GM18909 (cell line): ENCODE data around the gene SMAGP.
A peak's percentile ranks its signal among the peaks of the same experiment; 100 is the strongest.
"Not testable (repeated sequence)": the region's sequence is repeated elsewhere in the genome, so short reads cannot be mapped to it uniquely, and the experiment has no call there.

Experiments used
- ATAC-seq: cut with Tn5 transposase; IDR thresholded peaks from one replicate; pipeline ENCODE4 v1.9.1; 2021; ENCODE audit warnings: mild to moderate bottlenecking; ENCODE audit not compliant: unreplicated experiment, poor library complexity

The SMAGP gene

GRCh38 chr12:51270067-51270950 lies at the start of gene SMAGP:
TSS of gene SMAGP (minus strand) at chr12:51270415. CDS start at chr12:51269278, 1,137 bp downstream.
- ATAC-seq: peak; percentile 60

- ATAC-seq: peak; percentile 46
Observed at GRCh38 chr12:51318846-51319599, 48.8 kb upstream of the SMAGP start.

- not testable (repeated sequence) for ATAC-seq
Observed at GRCh38 chr12:51318057-51318806, 48.0 kb upstream of the SMAGP start.

- ATAC-seq: no peak
Observed at GRCh38 chr12:51311389-51311788, 41.2 kb upstream of the SMAGP start.

GRCh38 chr12:51307655-51308593 lies 37.7 kb upstream of the SMAGP start:
- no peak for ATAC-seq

- no peak for ATAC-seq
Observed at GRCh38 chr12:51306507-51306906, 36.3 kb upstream of the SMAGP start.

- ATAC-seq: not testable (repeated sequence)
Observed at GRCh38 chr12:51300768-51301167, 30.6 kb upstream of the SMAGP start.

- no peak for ATAC-seq
Observed at GRCh38 chr12:51295651-51296050, 25.4 kb upstream of the SMAGP start.

- ATAC-seq: not testable (repeated sequence)
Observed at GRCh38 chr12:51294097-51294496, 23.9 kb upstream of the SMAGP start.

GRCh38 chr12:51293696-51294095 lies 23.5 kb upstream of the SMAGP start:
- no peak for ATAC-seq

GRCh38 chr12:51291603-51292513 lies 21.6 kb upstream of the SMAGP start:
- not testable (repeated sequence) for ATAC-seq

GRCh38 chr12:51285843-51286242 lies 15.6 kb upstream of the SMAGP start:
- ATAC-seq: no peak

- no peak for ATAC-seq
Observed at GRCh38 chr12:51281202-51281924, 11.1 kb upstream of the SMAGP start.

- ATAC-seq: no peak
Observed at GRCh38 chr12:51275088-51275487, 4.9 kb upstream of the SMAGP start.

- ATAC-seq: not testable (repeated sequence)
Observed at GRCh38 chr12:51272810-51273209, 2.6 kb upstream of the SMAGP start.

GRCh38 chr12:51270951-51271518 lies 820 bp upstream of the SMAGP start:
- no peak for ATAC-seq
